ENCODE data around the gene CD68. TPM values are rescaled to one million over a fixed set of nuclear protein-coding genes. Genes with fewer than 3 reads are reported as not detected.

The CD68 gene
- total RNA-seq, 1 donor from 2014 or later: 83.0 TPM

Other genes starting within 250 kb of the CD68 start
- 38.3 TPM for gene ACAP1, start 243.1 kb upstream of the CD68 start, total RNA-seq
- gene KCTD11, start 227.5 kb upstream of the CD68 start, total RNA-seq: 64.6 TPM
- not detected for gene TMEM95, start 224.5 kb upstream of the CD68 start, total RNA-seq
- gene TNK1, start 198.5 kb upstream of the CD68 start, total RNA-seq: 6.1 TPM
- 37.1 TPM for gene PLSCR3, start 185.1 kb upstream of the CD68 start, total RNA-seq
- gene TMEM256, start 175.5 kb upstream of the CD68 start, total RNA-seq: 75.0 TPM
- gene NLGN2, start 171.8 kb upstream of the CD68 start, total RNA-seq: 44.8 TPM
- not detected for gene SPEM1, start 159.3 kb upstream of the CD68 start, total RNA-seq
- gene SPEM2, start 154.0 kb upstream of the CD68 start, total RNA-seq: not detected
- not detected for gene SPEM3, start 150.8 kb upstream of the CD68 start, total RNA-seq
- gene TMEM102, start 144.2 kb upstream of the CD68 start, total RNA-seq: 3.0 TPM
- 3.8 TPM for gene FGF11, start 140.1 kb upstream of the CD68 start, total RNA-seq
- gene CHRNB1, start 134.6 kb upstream of the CD68 start, total RNA-seq: 6.3 TPM
- gene ZBTB4, start 100.0 kb upstream of the CD68 start, total RNA-seq: 84.2 TPM
- gene SLC35G6, start 98.2 kb upstream of the CD68 start, total RNA-seq: not detected
- 126 TPM for gene POLR2A, start 95.3 kb upstream of the CD68 start, total RNA-seq
- 63.9 TPM for gene TNFSF12, start 30.6 kb upstream of the CD68 start, total RNA-seq
- gene TNFSF13, start 20.9 kb upstream of the CD68 start, total RNA-seq: 32.7 TPM
- gene SENP3, start 17.7 kb upstream of the CD68 start, total RNA-seq: 39.8 TPM
- 21.4 TPM for gene MPDU1, start 4.2 kb downstream of the CD68 start, total RNA-seq
- 5.1 TPM for gene SOX15, start 10.5 kb downstream of the CD68 start, total RNA-seq
- 46.5 TPM for gene FXR2, start 35.3 kb downstream of the CD68 start, total RNA-seq
- gene SAT2, start 48.2 kb downstream of the CD68 start, total RNA-seq: 68.7 TPM
- gene SHBG, start 50.5 kb downstream of the CD68 start, total RNA-seq: 0.53 TPM
- 14.3 TPM for gene ATP1B2, start 71.3 kb downstream of the CD68 start, total RNA-seq
- 41.5 TPM for gene TP53, start 107.9 kb downstream of the CD68 start, total RNA-seq
- gene WRAP53, start 108.8 kb downstream of the CD68 start, total RNA-seq: 5.7 TPM
- gene EFNB3, start 125.6 kb downstream of the CD68 start, total RNA-seq: 0.53 TPM
- gene DNAH2, start 138.1 kb downstream of the CD68 start, total RNA-seq: 0.31 TPM